ENCODE measurements around the gene BRINP2.

The BRINP2 gene

GRCh38 chr1:177170756-177171535, at the start of gene BRINP2:
Gene BRINP2 (plus strand): TSS chr1:177170958. CDS start chr1:177229877, 58,919 bp downstream.
- DNase-seq = no peak

GRCh38 chr1:177122461-177123251, 48.1 kb upstream of the BRINP2 start:
- DNase-seq = no peak

- no peak for DNase-seq
Measured at GRCh38 chr1:177124577-177125278, 46.0 kb upstream of the BRINP2 start.

- DNase-seq = no peak
Measured at GRCh38 chr1:177126267-177126666, 44.5 kb upstream of the BRINP2 start.

- DNase-seq = no peak
Measured at GRCh38 chr1:177128665-177129281, 42.0 kb upstream of the BRINP2 start.

- no peak for DNase-seq
Measured at GRCh38 chr1:177130451-177130945, 40.3 kb upstream of the BRINP2 start.

GRCh38 chr1:177131723-177132122, 39.0 kb upstream of the BRINP2 start:
- DNase-seq = no peak

GRCh38 chr1:177132141-177132540, 38.6 kb upstream of the BRINP2 start:
- DNase-seq = no peak

GRCh38 chr1:177133977-177134538, 36.7 kb upstream of the BRINP2 start:
- no peak for DNase-seq

GRCh38 chr1:177135250-177135649, 35.5 kb upstream of the BRINP2 start:
- no peak for DNase-seq

- no peak for DNase-seq
Measured at GRCh38 chr1:177137814-177138213, 32.9 kb upstream of the BRINP2 start.

GRCh38 chr1:177138347-177138746, 32.4 kb upstream of the BRINP2 start:
- no peak for DNase-seq

- no peak for DNase-seq
Measured at GRCh38 chr1:177142010-177142409, 28.7 kb upstream of the BRINP2 start.

GRCh38 chr1:177142791-177143271, 27.9 kb upstream of the BRINP2 start:
- no peak for DNase-seq

GRCh38 chr1:177145106-177146070, 25.4 kb upstream of the BRINP2 start:
- DNase-seq = no peak

GRCh38 chr1:177146499-177146898, 24.3 kb upstream of the BRINP2 start:
- no peak for DNase-seq

GRCh38 chr1:177162243-177162642, 8.5 kb upstream of the BRINP2 start:
- no peak for DNase-seq

- DNase-seq = no peak
Measured at GRCh38 chr1:177163844-177164379, 6.8 kb upstream of the BRINP2 start.

- DNase-seq = no peak
Measured at GRCh38 chr1:177164380-177165068, 6.2 kb upstream of the BRINP2 start, which contains the start of gene ASTN1. Gene ASTN1 (minus strand): TSS chr1:177164712. CDS start chr1:177164676, 36 bp downstream.

GRCh38 chr1:177165069-177165439, 5.7 kb upstream of the BRINP2 start:
- DNase-seq = no peak

Data from inflammatory macrophage treated with lipopolysaccharide for 1 hour (primary cell).